GM23338 (cell line): ENCODE results near the gene OR5H2.

Source experiments
- CREB1 ChIP-seq: fragments of 250-450 bp; sonication (Bioruptor Pico); IDR thresholded peaks from 2 replicates; pipeline ENCODE4 v1.5.0; 2020; ENCODE audit warnings: low read depth, mild to moderate bottlenecking, moderate library complexity
- CTCF ChIP-seq, 2 experiments: fragments of 200-600 bp in 1 of 2; sonication (generic) in 1 of 2; conservative IDR thresholded peaks; 2 replicates each; pipeline versions ENCODE4 v1.5.1 to v1.6.1; 2016 to 2017; ENCODE audit warnings: antibody characterized with exemption in 2 of 2, low read depth in 2 of 2, mild to moderate bottlenecking in 2 of 2, moderate library complexity in 1 of 2
- EZH2 ChIP-seq: fragments of 200-600 bp; sonication (generic); IDR thresholded peaks from one replicate; pipeline ENCODE4 v1.8.0; 2017; ENCODE audit warnings: antibody characterized with exemption, mild to moderate bottlenecking, low read depth; ENCODE audit not compliant: unreplicated experiment
- EZH2phosphoT487 ChIP-seq: fragments of 200-600 bp; sonication (generic); IDR thresholded peaks from one replicate; pipeline ENCODE4 v1.8.1; 2018; ENCODE audit warnings: antibody characterized with exemption; ENCODE audit not compliant: unreplicated experiment
- POLR2AphosphoS5 ChIP-seq: IDR thresholded peaks from 2 replicates; pipeline ENCODE4 v1.6.1; 2016; ENCODE audit warnings: antibody characterized with exemption, low read depth
- REST ChIP-seq: IDR thresholded peaks from one replicate; pipeline ENCODE4 v1.6.1; 2018; ENCODE audit warnings: antibody characterized with exemption; ENCODE audit not compliant: unreplicated experiment

DNA sequence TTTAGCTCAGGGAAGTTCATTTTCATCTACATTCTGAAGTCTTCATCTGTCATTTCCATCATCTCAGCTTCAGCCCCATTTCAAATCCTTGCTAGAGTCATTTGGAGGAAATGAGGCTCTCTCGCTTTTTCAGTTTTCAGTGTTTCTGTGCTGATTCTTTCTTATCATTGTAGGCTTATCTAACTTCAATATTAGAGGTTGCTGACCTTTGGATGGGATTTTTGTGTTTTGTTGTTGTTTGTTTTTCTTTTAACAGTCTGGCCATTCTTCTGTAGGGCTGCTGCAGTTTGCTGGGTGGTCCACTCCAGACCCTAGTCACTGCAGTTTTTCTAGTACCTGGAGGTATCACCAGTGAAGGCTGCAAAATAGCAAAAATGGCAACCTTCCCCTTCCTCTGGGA lies 8.6 kb downstream of the OR5H2 start:
- TF ChIP-seq EZH2phosphoT487 = no peak
- TF ChIP-seq CTCF (conservative IDR thresholded peaks at IDR 0.05; ENCODE audit: low read depth in 2 of 2) = no peak
- no peak for TF ChIP-seq EZH2
- no peak for TF ChIP-seq POLR2AphosphoS5
- TF ChIP-seq REST = no peak
- TF ChIP-seq CREB1 (CRISPR knock-in tag) = no peak
